Kasumi-1 (cell line): Measurements from ENCODE around the gene GNG12.

Experiments
- DNase-seq, 2 experiments: peaks; one replicate each; lab custom pipeline; 2025; lab: John Stamatoyannopoulos, UW

Gene GNG12

DNA sequence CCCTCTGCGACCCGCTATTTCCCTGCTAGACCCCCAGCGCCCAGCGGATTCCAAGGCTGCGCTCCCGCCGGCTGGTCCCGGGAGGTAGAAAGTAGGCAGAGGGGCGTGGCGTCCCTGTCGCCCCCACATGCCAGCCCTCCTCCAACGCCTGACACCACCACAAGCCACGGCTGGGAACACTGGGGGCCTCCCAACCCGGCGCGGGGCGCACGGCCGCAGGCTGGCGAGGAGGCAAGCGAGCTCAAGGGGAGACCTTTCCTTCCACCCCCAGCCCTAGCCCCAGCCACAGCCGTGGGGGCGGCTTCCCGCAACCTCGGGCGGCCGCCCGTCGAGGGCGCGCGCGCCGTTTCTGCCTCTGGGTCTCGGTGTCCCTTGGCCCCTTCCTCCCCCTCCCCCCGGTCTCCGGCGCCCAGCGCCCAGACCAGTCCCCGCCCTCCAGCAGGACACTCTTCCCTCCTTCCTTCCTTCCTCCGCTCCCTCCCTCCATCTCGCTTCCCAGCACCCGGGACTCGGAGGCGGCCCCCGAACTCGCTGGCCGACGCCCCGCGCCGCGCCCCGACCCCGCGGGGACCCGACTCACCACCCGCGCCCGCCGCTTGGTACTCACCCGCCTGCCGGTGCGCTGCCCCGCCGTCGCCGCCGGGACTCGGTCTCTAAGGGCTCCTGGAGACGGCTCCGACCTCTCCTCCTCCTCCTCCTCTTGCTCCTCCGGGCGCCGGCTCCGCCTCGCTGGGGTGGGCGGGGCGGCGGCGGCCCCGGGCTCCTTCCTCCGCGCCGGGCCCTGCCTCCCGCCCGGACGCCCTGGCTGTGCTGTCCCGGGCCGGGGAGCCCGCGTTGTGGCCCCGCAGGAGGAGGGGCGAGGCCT lies at the start of gene GNG12:
Gene GNG12 (minus strand): TSS at position 731 of the 865 bp plus-strand sequence. CDS start 125,781 bp downstream, outside the sequence.
- peak; percentile 36 to 60 for DNase-seq

DNA sequence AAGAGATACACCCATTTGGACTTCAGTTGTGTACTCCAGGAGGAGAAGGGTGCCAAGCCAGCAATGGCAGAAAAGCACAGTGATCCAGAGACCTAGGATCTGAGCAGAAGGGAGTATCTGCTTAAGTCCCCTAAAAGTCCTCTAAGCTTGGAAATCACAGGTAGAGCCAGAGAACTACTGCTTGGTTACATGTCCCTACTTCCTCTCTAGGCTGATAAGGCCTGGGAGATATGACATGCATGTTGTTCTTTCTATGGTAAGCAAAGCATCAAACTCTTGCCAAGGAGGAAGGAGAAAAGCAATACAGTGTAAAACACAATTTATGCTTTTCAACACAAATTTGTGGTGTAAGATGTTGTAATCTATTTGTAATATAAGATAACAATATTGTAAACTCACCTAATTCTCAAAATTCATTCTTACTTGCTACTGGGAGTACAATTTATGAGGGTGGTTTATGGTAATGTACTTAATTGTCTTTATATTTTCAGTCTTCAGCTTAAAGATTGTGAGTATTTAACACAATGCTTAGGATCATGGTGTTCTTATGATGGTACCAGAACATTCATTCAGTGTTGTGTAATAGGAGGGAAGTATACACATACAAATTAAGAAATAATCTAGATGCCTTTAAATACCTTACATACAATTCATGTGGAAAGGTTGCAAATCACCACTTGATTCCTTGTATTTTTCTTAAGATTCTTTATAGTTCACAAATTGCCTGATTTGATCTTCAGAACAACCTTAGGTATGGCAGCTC lies 49.1 kb upstream of the GNG12 start:
- DNase-seq: no peak

GRCh38 chr1:67880056-67880601 lies 46.9 kb upstream of the GNG12 start:
- DNase-seq: no peak

GRCh38 chr1:67879485-67879884 lies 46.2 kb upstream of the GNG12 start:
- DNase-seq: no peak

GRCh38 chr1:67874501-67875111 lies 41.3 kb upstream of the GNG12 start:
- no peak for DNase-seq

DNA sequence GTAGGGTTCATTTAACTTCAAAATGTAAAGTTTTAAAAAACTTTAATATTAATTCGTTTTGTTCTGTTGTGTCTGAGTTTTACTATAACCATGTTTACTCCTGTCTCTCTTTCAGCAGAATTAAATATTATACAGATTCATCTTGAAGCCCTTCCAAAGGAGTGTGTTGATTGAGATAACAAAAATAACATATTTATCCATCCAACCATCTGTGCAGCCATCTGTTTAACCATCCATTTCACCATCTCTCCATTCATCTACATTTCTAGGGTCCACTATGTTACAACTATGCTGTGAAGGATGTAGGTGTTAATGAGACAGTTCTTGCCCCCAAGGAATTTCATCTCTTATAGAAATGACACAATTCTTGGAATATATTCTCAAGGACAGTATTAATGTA lies 36.0 kb upstream of the GNG12 start:
- no peak for DNase-seq

DNA sequence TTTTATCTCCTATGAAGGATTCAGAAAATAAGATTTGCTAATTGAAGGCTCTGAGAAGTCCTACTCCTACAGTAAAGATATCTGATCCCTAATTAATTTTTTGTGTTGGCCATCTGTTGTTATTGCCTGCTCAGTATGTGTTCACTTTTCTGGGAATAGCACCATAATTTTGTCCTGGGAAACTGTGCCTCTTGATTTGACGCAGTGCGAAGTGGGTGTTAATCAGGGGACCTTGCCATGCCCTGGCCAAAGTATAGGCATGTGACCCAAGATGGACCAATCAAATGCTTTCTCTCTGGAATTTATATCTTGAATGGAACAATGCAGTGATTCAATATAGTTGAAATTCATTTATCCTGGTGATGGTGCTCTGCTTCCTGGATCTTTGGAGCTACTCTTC lies 30.4 kb upstream of the GNG12 start:
- DNase-seq: no peak

DNA sequence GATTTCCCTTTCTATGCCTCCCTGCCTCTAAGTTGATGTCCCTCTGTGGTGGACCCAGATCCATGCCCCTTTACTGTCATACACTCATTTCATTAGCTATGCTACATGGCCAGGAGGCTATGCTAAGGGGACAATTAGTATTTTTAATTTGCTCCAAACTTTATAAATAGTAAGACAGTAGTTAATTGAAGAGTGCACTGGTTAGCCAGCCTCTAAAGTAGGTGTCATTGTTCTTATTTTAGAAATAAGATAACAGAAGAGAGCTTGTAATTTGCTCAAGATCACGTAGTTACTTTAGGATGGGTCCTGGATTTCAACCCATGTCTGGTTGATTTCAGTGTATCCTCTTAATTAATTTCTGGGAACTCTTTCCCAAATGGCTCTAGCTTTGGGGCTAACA lies 29.4 kb upstream of the GNG12 start:
- no peak for DNase-seq

DNA sequence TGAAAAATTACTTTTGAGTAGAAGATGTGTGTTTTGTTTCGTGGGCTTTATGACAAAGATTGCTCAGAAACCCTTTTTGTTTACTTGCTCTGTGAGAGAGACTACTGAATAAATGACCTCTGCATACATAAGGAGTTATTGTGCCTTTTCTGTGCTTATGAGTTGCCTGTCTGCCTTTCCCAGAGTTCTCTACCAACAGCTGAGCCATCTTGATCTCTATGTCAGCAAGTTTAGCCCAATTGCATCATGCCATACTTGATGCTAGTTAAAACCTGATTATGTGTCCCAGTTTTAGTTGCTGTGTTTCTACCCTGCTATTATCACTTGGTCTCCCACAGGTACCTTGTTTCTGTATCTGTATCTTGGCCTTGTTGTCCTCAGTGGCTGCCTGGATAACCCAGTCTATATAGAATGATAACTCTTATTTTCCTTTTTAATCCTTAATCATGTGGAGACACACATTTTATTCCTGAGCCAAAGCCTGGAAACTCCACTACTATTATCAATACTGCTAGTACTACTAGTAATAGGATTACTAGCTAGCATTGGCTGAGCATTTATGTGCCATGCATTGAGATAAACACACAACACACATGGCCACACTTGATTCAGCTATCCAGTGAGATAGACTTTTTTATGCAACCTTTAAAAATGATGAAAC lies 28.7 kb upstream of the GNG12 start:
- no peak for DNase-seq

GRCh38 chr1:67860776-67861175 lies 27.5 kb upstream of the GNG12 start:
- DNase-seq: no peak

- no peak for DNase-seq
Observed at GRCh38 chr1:67856921-67857320, 23.7 kb upstream of the GNG12 start.

GRCh38 chr1:67855961-67856360 lies 22.7 kb upstream of the GNG12 start:
- no peak for DNase-seq

GRCh38 chr1:67855444-67855843 lies 22.2 kb upstream of the GNG12 start:
- no peak for DNase-seq

- peak; percentile 56 to 67 for DNase-seq
Observed at GRCh38 chr1:67853704-67854103, 20.4 kb upstream of the GNG12 start.

GRCh38 chr1:67851800-67852199 lies 18.5 kb upstream of the GNG12 start:
- DNase-seq: no peak

DNA sequence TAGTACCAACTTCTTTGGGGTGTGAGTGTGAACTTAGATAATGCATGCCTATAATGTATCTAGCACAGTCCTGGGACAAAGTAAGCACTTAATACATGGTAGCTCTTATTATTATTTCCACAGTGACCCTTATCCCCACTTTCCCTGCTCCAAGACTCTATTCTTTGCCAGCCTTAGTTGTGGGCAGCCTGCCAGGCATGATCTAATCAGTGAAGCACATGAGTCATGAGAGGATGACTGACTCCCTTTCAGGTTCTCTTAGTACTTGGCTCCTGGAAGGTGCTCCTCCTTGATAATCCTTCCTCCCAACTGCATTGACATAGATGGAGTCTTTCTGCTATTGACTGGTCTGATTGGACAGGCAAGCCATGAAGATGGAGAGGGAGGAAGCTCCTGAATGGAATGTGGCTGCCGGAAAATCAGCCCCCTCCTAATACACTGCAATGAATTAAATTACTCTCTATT lies 17.4 kb upstream of the GNG12 start:
- DNase-seq: no peak

- DNase-seq: peak; percentile 45 to 58
Observed at GRCh38 chr1:67850151-67850551, 16.9 kb upstream of the GNG12 start.

DNA sequence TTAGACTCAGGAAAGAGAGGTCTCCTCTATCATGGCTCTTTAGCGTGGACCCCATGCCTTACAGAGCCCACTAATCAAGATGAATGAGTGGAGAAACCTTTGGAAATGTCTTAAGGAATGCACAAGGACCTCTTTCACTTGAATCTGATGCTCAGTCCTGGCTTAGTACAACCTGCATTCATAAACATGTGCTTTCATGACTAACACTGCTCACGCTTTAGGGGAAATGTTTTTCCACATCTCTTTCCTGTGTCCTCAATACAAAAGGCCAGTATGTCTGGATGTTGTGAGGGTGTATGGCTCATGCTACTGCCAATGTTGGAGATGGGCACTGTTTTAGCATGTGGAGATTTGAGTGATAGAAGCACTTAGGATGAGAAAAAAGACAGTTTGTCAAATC lies 14.2 kb upstream of the GNG12 start:
- DNase-seq: no peak

DNA sequence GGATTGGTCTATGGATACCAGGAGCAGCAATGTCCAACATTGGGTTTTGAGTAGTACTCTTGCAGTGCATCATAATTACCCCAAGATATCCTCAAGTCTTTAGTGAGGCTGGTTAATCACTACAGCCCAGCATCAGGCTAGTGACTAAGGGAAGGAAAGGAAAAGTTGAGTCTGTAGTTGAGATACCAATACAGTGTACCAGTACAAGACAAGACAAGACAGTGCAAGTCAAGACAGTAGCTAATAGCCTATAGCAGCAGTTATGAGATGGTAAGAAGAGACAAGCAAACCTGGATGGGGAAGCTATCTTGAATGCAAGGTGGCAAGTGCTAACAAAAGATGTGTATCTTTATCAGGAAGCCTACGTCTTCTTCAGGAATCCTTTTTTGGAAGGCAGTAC lies 13.3 kb upstream of the GNG12 start:
- no peak for DNase-seq

DNA sequence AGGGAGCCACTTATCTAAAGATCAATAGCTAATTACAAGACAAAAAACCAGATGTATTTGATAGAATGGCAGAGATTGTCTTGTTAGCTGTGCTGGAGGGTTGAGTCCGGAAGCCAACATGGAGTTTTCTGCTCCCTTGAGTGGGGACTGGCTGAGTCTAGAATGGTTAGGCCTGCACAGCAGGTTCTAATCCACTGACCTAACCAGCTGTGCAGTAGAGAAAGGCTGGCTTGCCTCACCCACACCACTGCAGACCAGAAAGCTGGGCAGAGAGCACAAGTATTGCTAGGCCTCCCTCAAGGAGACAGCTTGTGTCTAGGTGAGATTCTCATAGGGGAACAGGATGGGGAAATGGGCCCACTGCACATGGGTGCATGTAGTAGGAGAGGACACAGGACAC lies 11.7 kb upstream of the GNG12 start:
- no peak for DNase-seq

GRCh38 chr1:67843746-67844145 lies 10.5 kb upstream of the GNG12 start:
- no peak for DNase-seq

- DNase-seq: no peak
Observed at GRCh38 chr1:67843331-67843730, 10.1 kb upstream of the GNG12 start.
